Measurements from ENCODE around the gene PCDHGB4. TPM values are rescaled to one million over a fixed set of nuclear protein-coding genes. Genes with fewer than 3 reads are reported as not detected.
"Not testable (repeated sequence)": the region's sequence is repeated elsewhere in the genome, so short reads cannot be mapped to it uniquely, and the experiment has no call there.

The PCDHGB4 gene
- total RNA-seq, 2 experiments from 2014 or later: 6.9 to 9.3 TPM

DNA sequence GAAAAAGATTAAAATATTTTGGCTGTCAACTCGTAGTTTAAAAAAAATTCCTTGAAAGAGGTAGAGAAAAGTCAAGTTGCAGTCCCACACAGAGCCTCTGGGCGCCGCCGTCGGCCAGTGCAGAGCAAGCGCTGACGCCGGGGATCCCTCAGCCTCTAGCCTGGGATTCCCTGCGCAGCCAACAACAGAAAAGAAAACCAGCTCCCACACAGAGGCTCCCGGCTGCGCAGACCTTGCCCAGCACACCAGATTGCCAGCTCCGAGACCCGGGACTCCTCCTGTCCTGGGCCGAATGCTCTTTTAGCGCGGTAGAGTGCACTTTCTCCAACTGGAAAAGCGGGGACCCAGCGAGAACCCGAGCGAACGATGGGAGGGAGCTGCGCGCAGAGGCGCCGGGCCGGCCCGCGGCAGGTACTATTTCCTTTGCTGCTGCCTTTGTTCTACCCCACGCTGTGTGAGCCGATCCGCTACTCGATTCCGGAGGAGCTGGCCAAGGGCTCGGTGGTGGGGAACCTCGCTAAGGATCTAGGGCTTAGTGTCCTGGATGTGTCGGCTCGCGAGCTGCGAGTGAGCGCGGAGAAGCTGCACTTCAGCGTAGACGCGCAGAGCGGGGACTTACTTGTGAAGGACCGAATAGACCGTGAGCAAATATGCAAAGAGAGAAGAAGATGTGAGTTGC, 30.1 kb downstream of the PCDHGB4 start, which contains the start of gene PCDHGB7:
PCDHGB7 (plus strand) TSS at position 184 of the 679 bp plus-strand sequence; CDS start at position 367, 183 bp downstream.
- peak within 1 kb of the TSS; percentile 67 for H3K4me3 ChIP-seq (ENCODE audit: low read depth, low read length, poor library complexity, severe bottlenecking)
- H3K9me3 ChIP-seq (ENCODE audit: low read length); H3K4me1 ChIP-seq (ENCODE audit: insufficient read depth, low read length, poor library complexity, severe bottlenecking); H4K20me1 ChIP-seq (ENCODE audit: insufficient read depth, low read length); H3K27ac ChIP-seq (ENCODE audit: low read depth, low read length, poor library complexity, severe bottlenecking); H3K9me2 ChIP-seq (ENCODE audit: insufficient read depth, low read length); H3K79me2 ChIP-seq (ENCODE audit: insufficient read depth, low read depth, low read length); BruUV-seq (replicated peaks); H3K36me3 ChIP-seq (ENCODE audit: insufficient read depth, low read length): not testable (repeated sequence)
- DNase-seq (ENCODE audit: low spot score): peak; percentile 82
- intact Hi-C loops (cut with micrococcal nuclease; ENCODE audit: unreplicated experiment): loop anchor here (1.0 kb wide), 3 partner anchors 108 to 147 kb away; no protein-coding TSS in a partner anchor
- peak; percentile 86 for TF ChIP-seq CTCF (conservative IDR thresholded peaks at IDR 0.05; ENCODE audit: low read length)
- CTCF ChIA-PET (ENCODE audit: unreplicated experiment): interaction anchor here (0.6 to 1.4 kb wide), 6 partner anchors 12 to 146 kb away, joined by 3 to 5 read pairs (median 3); partner anchors contain the start of genes PCDHGA12 and PCDHGB2
- peak within 1 kb of the TSS; percentile 84 for H3K4me2 ChIP-seq (ENCODE audit: low read length)
- H2AFZ ChIP-seq (ENCODE audit: low read length): peak within 1 kb of the TSS; percentile 65
- POLR2A ChIA-PET: interaction anchor here (0.7 to 1.0 kb wide), 2 partner anchors 102 to 146 kb away, joined by 3 to 5 read pairs; no protein-coding TSS in a partner anchor

DNA sequence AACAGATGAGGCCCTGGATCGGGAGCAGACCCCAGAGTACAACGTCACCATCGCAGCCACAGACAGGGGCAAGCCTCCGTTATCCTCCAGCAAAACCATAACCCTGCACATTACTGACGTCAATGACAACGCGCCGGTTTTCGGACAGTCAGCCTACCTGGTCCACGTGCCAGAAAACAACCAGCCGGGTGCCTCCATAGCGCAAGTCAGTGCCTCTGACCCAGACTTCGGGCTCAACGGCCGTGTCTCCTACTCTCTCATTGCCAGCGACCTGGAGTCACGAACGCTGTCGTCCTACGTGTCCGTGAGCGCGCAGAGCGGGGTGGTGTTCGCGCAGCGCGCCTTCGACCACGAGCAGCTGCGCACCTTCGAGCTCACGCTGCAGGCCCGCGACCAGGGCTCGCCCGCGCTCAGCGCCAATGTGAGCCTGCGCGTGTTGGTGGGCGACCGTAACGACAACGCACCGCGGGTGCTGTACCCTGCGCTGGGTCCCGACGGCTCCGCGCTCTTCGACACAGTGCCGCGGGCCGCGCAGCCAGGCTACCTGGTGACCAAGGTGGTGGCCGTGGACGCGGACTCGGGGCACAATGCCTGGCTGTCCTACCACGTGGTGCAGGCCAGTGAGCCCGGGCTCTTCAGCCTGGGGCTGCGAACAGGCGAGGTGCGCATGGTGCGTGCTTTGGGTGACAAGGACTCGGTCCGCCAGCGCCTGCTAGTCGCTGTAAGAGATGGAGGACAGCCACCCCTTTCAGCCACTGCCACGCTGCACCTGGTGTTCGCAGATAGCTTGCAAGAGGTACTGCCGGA, 31.8 kb downstream of the PCDHGB4 start:
- DNase-seq (ENCODE audit: low spot score): no peak
- ChIA-PET POLR2A (no interaction called here), CTCF (ENCODE audit: unreplicated experiment) (interaction anchor here (1.0 to 1.8 kb wide), 2 partner anchors 11 to 145 kb away, joined by 3 to 5 read pairs; partner anchors contain the start of gene PCDHGA12)
- Histone ChIP-seq H3K4me2 (ENCODE audit: low read length) (no peak overlapping the region), H3K4me1 (ENCODE audit: insufficient read depth, low read length, poor library complexity, severe bottlenecking) (peaks cover 7% of the 10 kb centered on the region), H3K79me2 (ENCODE audit: insufficient read depth, low read depth, low read length) (no peaks in the 10 kb centered on the region), H3K27ac (ENCODE audit: low read depth, low read length, poor library complexity, severe bottlenecking) (no peak overlapping the region), H3K9me3 (ENCODE audit: low read length) (no peaks in the 10 kb centered on the region), H4K20me1 (ENCODE audit: insufficient read depth, low read length) (no peaks in the 10 kb centered on the region), H3K4me3 (ENCODE audit: low read depth, low read length, poor library complexity, severe bottlenecking) (no peak overlapping the region), H3K9me2 (ENCODE audit: insufficient read depth, low read length) (no peaks in the 10 kb centered on the region), H2AFZ (ENCODE audit: low read length) (no peak overlapping the region), H3K36me3 (ENCODE audit: insufficient read depth, low read length) (no peaks in the 10 kb centered on the region)
- TF ChIP-seq CTCF (conservative IDR thresholded peaks at IDR 0.05; ENCODE audit: low read length) (no peak), EZH2phosphoT487 (IDR thresholded peaks at IDR 0.05; ENCODE audit: borderline replicate concordance, low read depth, low read length) (no peak)
- BruUV-seq (replicated peaks): no TSS peak
- intact Hi-C loops (cut with micrococcal nuclease; ENCODE audit: unreplicated experiment): no loop called here
